ENCODE measurements around the gene SYT11.

SYT11 gene

DNA sequence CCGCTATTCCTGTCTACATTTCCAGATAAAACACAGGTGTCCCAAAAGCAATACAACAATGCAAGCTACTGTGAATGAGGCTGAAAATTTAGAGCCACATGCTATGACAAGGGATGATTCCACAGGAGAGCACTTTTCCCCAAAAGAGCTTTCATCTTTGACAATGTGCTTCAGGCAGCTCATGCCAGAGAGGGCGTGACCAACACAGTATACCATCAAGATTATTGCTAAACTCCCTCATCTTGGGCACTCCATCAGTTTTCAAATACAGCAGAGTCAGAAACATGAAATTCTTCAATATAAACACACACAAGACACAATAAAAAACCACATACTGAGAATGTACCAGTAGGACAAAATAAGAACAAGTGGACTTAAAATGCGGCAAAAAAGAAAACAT, 9.0 kb upstream of the SYT11 start:
- TF ChIP-seq, protein P1, sequence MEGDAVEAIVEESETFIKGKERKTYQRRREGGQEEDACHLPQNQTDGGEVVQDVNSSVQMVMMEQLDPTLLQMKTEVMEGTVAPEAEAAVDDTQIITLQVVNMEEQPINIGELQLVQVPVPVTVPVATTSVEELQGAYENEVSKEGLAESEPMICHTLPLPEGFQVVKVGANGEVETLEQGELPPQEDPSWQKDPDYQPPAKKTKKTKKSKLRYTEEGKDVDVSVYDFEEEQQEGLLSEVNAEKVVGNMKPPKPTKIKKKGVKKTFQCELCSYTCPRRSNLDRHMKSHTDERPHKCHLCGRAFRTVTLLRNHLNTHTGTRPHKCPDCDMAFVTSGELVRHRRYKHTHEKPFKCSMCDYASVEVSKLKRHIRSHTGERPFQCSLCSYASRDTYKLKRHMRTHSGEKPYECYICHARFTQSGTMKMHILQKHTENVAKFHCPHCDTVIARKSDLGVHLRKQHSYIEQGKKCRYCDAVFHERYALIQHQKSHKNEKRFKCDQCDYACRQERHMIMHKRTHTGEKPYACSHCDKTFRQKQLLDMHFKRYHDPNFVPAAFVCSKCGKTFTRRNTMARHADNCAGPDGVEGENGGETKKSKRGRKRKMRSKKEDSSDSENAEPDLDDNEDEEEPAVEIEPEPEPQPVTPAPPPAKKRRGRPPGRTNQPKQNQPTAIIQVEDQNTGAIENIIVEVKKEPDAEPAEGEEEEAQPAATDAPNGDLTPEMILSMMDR (IDR thresholded peaks at IDR 0.05; ENCODE audit: low read length, missing control alignments) = no peak

DNA sequence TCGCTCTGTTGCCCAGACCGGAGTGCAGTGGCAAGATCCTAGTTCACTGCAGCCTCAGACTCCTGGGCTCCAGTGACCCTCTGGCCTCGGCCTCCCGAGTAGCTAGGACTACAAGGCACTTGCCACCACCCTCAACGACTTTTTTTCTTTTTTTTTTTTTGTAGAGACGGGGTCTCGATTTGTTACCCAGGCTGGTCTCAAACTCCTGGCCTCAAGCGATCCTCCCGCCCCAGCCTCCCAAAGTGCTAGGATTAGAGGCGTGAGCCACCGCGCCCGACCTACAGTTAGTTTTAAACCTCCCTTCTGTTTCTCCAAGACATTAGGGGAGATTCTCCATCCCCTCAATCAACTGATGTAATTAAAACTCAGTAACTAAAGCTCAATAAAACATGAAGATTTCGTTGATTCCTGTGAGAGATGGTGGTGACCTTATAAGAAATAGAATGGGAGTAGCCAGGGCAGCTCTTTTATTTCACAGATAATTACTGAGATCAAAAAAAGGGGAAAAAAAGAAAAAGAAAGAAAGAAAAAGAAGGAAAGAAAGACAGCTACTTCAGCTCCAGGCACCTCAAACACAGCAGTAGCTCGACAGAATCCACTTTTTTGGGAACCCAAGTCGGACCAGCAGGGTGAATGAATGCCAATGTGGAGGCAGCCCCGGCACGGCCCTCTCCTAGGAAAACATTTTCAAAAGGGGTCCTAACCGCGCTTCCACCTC, 3.0 kb upstream of the SYT11 start:
- peak overlapping the region; percentile 97 for H3K4me3 ChIP-seq (replicated peaks; ENCODE audit: low read depth, low read length)
- TF ChIP-seq, protein P1 (IDR thresholded peaks at IDR 0.05; ENCODE audit: low read length, missing control alignments) = no peak
- DNase-seq (ENCODE audit: low read depth) = no peak

More for the DNA sequence above, 9.0 kb upstream of the SYT11 start:
- DNase-seq (ENCODE audit: low read depth) = no peak
- no peak overlapping the region for H3K4me3 ChIP-seq (replicated peaks; ENCODE audit: low read depth, low read length)

DNA sequence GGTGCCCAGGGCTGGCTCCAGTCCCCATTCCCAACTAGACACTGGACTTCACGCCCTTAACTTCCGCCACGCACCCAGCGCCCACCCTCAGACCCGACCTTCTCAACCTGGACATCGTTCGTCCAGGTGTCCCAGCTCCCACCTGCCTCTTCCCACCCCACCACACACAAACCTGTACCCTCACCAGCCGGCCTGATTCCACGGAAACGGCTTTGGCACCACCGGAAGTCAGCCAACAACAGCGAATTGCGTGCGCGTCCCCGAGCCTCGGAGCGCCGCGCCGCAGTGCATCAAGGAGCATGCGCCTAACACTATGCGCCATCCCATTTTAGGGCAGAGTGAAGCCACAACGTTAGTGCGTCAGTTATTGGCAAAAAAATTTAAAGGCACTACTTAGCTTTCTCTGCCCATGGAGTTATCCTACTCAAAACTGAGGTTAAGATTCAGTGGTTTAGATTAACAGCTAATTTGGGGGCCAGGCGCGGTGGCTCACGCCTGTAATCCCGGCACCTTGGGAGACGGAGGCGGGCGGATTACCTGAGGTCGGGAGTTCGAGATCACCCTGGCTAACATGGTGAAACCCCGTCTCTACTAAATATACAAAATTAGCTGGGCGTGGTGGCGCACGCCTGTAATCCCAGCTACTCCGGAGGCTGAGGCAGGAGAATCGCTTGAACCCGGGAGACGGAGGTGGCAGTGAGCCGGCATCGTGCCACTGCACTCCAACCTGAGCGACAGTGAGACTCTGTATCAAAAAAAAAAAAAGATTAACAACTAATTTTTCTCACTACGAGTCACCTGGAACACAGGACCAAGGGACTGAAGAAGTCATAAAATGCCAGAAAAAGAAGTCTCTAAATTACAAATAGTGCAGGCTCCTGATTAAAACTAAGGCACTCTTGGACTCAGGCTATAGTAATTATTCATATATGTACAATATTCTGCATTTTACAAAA, 2.1 kb upstream of the SYT11 start, which contains the start of gene GON4L:
Gene GON4L, minus strand, starts transcription at position 240 of the 956 bp plus-strand sequence. CDS start 3,434 bp downstream, outside the sequence.
- DNase-seq (ENCODE audit: low read depth) = peak; percentile 94
- TF ChIP-seq, protein P1 (IDR thresholded peaks at IDR 0.05; ENCODE audit: low read length, missing control alignments) = no peak
- peak within 1 kb of the TSS; percentile 97 for H3K4me3 ChIP-seq (replicated peaks; ENCODE audit: low read depth, low read length)

DNA sequence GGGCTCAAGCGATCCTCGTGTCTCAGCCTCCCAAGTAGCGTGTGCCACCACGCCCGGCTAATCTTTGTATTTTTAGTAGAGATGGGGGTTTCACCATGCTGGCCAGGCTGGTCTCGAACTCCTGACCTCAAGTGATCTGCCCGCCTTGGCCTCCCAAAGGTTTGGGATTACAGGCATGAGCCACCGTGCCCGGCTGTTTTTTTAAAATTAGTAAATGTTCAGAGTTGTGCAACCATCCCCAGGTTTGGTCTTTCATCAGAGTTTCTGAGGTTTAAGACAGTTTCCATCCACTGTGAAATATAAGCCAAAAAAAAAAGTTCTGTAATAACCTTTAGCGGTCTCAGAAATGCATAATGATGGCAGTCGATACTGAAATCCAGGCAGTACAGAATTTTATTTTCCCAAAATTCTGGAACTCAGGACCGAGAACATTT, 550 bp upstream of the SYT11 start:
- no peak for DNase-seq (ENCODE audit: low read depth)
- H3K4me3 ChIP-seq (replicated peaks; ENCODE audit: low read depth, low read length) = peak overlapping the region; percentile 72
- TF ChIP-seq, protein P1 (IDR thresholded peaks at IDR 0.05; ENCODE audit: low read length, missing control alignments) = no peak

DNA sequence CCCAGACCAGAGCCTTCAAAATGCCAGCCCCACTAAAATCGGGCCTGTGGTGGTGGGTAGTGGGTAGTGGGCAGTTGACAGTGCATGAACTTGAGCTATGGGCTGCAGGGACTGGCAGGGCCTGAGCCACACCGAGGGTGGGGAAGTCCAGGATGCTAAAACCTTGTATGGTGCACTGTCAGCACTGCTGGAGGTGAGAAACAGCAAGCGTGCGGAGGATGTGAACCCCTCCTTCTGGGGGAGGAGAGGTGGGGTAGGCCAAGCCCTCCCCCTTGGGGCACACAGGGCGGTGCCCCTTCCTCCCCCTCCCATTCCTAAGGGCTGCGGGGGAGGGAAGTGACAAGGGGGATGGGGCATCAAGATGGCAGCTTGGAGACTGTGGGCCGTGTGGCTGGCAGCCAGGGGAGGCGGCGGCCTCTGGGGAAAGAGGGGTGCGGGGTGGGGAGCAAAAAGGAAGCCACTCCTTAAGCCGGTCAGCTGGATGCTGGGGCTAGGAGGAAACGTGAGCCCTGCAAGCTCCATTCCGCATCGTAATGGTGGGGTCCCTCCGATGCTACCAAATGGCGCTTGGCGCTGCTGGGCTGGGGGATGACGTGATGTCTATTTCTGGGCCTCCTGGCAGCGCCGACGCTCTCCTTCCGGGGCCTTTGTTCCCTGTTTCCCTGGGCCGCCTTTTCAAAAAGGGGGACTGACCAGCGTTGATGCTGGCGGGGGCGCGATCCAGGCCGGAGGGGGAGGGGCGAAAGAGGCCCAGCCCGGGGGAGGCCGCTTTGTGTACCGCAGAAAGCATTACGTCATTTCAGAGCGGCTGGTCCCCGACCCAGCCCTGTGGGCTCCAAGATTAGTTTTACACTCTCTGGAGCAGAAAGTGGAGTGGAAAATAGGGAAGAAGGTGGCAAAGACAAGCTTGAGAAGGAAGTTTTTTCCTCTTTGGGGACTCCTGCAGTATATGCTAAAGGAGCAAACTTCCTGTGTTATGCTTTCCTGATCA, 809 bp downstream of the SYT11 start:
- TF ChIP-seq, protein P1 (IDR thresholded peaks at IDR 0.05; ENCODE audit: low read length, missing control alignments) = no peak
- DNase-seq (ENCODE audit: low read depth) = peak; percentile 90
- peak overlapping the region; percentile 72 for H3K4me3 ChIP-seq (replicated peaks; ENCODE audit: low read depth, low read length)

DNA sequence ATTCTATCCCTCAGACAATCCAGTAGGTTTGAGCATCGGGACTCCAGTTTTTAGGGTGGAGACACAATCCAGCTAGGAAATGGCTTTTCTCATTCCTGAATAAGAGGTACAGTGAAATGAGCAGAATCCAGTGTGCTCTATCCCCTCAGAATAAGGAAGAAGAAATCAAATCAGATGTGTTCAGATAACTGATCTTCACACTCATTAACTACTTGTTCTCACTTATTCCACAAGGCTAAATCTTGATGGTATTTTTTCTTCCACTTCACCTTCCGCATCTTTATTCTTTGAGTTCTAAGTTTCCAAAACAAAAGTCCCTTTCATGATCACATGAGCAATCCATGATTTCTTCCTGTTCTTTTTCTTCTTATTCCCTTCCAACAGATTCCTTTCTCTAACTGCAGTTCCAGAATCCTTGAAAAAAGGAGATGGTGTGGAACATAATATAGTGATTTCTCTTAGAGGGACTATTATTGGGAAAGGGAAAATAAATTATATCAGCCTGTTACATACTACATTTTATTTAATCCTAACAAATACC, 1.7 kb downstream of the SYT11 start:
- peak overlapping the region; percentile 72 for H3K4me3 ChIP-seq (replicated peaks; ENCODE audit: low read depth, low read length)
- TF ChIP-seq, protein P1 (IDR thresholded peaks at IDR 0.05; ENCODE audit: low read length, missing control alignments) = no peak
- DNase-seq (ENCODE audit: low read depth) = no peak

All from fibroblast of pulmonary artery (primary cell).